Epidermal melanocyte (primary cell): ENCODE data around the gene OR52D1.

ENCODE experiments used
- DNase-seq: peaks from one replicate; pipeline ENCODE4 v3.0.0; 2011; ENCODE audit warnings: low spot score; ENCODE audit not compliant: insufficient read length

The OR52D1 gene

DNA sequence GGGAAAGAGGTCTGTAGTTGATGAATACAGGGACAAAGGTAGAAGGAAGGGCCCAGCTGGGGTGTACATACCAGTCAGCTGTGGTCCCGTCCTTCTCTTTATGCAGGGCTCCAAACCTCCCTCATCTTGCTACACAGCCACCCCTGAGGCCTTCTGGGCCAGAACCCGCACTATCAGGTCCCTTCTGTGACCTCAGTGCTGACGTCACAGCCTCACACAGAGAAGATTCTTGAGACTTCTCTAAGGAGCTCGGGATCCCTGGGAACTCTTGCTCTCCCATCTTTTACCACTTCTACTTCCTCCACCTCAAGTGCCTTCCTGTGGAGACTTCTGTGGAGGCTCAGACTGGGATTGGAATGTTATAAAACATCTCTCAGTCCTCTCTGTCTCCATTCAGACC lies 21.3 kb downstream of the OR52D1 start, which contains the start of gene UBQLN3:
Gene UBQLN3 (minus strand): TSS at position 155 of the 400 bp plus-strand sequence. CDS start 399 bp downstream, outside the sequence.
- no peak for DNase-seq

GRCh38 chr11:5514841-5515240 lies 26.4 kb downstream of the OR52D1 start:
- DNase-seq, result no peak

DNA sequence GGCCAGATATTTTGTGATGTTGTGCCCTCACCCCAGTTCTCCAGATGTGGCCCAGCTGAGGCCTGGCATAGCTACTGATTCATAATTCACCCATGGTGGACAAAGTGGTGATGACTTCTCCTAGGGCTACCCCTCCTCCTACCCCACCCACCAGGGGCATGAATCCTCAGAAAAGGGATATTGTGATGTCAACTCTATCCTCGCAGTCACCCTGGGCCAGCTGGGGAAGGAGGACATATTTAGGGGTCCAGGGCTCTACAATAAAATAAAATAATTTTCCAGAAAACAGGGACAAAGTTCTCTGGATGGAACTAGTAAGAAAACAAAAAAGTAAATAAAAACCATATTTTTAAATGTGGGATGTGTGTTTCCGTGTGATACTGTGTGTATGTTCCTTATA lies 28.1 kb downstream of the OR52D1 start, which contains the start of gene UBQLNL:
Gene UBQLNL (minus strand): TSS at position 101 of the 400 bp plus-strand sequence. CDS start 258 bp downstream, outside the sequence.
- DNase-seq, result no peak

DNA sequence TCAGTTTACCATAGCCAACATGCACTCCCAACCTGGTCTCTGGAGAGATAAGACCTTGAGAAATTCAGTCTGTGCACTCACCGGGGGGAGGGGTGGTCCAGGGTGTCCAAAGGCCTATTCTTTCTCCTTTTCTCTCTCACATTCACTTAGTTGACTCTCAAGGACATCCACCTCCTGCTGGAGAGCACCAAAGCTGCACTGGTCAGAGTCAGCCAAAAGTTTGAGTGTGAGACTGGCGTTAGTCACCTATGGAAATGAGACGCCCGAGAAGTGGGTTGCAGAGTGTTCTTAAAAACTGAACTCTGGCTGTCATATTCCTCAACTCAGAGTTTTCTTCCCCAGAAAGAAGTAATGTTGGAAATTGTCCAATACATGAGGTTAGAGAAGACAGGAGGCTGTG lies 33.1 kb downstream of the OR52D1 start:
- no peak for DNase-seq

- DNase-seq, result no peak
Observed at GRCh38 chr11:5522308-5522707, 33.8 kb downstream of the OR52D1 start.

DNA sequence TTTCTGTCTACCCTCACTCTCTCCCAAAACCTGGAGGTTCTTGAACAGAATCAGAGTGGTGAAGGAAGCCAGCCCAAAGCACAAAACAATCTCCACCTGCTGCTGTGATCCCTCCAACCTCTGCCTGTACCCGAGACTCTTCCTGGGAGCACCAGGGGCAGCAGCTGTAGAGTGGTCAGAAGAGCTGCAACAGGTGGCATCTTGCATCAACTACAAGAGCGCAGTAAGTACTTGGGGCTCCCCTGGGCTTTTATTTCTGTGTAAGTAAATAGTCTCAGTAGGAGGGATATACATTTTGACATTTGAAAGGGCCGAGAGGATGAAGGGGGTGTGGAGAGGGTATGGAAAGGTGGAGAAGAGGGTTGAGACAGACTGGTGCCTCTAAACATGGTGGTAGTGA lies 36.3 kb downstream of the OR52D1 start:
- DNase-seq, result no peak

- DNase-seq, result no peak
Observed at GRCh38 chr11:5527716-5528115, 39.2 kb downstream of the OR52D1 start.

GRCh38 chr11:5528495-5528894 lies 40.0 kb downstream of the OR52D1 start:
- DNase-seq, result no peak

DNA sequence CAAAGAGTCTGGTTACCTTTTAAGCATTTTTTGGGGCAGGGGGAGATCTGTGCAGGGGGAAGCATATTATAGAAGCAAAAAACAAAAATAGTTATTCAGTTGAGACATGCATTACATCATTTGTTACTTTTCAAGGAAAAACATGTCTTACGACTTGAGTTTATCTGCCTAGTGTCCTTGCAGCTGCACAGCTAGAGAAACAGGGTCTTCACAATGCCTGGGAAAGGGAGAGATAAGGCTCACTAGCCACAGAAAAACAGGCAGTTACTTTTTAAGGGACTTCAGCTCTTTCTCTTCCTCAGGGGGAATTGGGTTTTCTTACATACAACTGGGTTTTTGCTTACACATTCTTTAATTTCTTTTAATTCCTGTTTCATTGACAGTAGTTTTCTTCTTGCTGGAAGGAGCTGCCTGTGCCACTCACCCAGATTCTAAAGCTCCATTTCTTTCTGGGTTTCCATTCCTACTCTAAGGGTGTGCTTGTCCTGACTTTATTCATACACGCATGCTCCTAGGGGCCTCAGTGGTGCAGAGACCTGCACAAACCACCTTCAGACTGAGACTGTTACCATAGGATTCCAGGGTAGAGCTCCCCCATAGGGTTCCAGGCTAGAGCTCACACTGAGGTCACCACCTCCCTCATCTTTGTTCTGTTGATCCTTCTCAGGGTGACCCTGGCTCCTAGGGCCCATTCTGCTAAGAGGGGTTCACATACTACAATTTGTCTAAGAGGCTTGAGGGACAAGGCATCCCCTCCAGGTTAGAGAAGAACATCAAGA lies 42.8 kb downstream of the OR52D1 start:
- DNase-seq, result no peak

DNA sequence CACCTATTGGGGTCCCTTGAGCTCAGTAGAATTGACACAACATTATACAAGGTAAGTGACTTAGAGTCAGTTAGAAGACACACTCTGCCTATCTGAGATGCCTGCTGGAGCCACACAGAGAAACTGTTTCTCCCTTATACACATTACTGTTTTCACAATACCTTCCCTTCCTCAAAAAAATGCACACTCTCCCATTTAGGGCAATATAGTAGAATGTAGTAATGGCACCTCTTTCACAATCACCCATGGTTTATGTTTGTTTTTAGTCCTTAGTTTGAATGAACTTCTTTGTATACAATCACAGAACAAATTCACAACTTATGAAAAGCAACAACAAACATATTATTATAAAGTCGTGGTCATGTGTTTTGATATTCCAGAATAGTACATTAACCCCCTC lies 45.6 kb downstream of the OR52D1 start:
- no peak for DNase-seq

DNA sequence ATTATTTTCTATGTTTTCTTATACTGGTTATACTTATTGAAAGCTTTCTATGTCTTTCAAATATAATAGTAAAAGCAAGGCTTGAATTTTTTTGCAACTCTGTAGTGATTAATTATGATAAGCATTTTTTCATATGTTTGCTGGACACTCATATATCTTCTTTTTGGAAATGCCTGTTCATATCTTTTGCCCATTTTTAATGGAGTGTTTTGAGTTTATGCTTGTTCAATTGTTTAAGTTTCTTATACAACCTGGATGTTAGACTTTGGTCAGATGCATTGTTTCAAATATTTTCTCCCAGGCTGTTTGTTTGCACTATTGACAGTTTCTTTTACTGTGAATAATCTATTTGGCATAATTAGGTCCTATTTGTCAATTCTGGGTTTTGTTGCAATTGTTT lies 48.0 kb downstream of the OR52D1 start:
- no peak for DNase-seq
